Measurements from ENCODE around the gene PGRMC1. TPM values are rescaled to one million over a fixed set of nuclear protein-coding genes. Genes with fewer than 3 reads are reported as not detected.
A peak's percentile ranks its signal among the peaks of the same experiment; 100 is the strongest.

PGRMC1 gene
- 85.4 TPM for polyA plus RNA-seq (2013, experiment 1 of 2)
- 87.5 TPM for polyA plus RNA-seq (2013, experiment 2 of 2)

DNA sequence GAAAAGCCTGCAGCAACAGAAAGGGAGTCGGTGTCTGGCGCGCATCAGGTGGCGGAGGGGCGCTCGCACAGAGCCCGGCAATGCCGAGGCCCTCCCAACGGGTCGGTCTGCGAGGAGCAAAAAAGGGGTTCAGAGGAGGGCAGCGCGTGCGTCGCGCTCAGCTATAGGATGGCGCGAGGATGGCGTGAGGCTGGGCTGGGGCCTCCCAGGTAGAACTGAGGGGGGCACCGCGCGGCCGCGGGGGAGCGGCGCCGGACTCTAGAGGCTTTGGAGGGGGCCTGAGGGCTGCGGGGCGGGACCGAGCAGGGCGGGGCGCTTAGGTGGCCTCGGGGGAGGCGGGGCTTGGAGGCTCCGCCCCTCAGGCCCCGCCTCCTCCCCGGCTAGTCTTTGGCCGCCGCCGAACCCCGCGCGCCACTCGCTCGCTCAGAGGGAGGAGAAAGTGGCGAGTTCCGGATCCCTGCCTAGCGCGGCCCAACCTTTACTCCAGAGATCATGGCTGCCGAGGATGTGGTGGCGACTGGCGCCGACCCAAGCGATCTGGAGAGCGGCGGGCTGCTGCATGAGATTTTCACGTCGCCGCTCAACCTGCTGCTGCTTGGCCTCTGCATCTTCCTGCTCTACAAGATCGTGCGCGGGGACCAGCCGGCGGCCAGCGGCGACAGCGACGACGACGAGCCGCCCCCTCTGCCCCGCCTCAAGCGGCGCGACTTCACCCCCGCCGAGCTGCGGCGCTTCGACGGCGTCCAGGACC is at the start of gene PGRMC1:
PGRMC1 (plus strand) TSS at position 414 of the 751 bp plus-strand sequence; CDS start at position 493, 79 bp downstream.
- peak within 1 kb of the TSS; percentile 12 for H3K27ac ChIP-seq (ENCODE audit: low read length, poor library complexity, severe bottlenecking)
- H3K79me1 ChIP-seq (replicated peaks; ENCODE audit: low read length, poor library complexity, severe bottlenecking): no peaks in the 10 kb centered on the region
- H3K4ac ChIP-seq (ENCODE audit: low read depth in 1 of 2, low read length in 2 of 2): peak within 1 kb of the TSS; percentile 75 to 82
- no peak within 1 kb of the TSS for H2BK12ac ChIP-seq (ENCODE audit: low read length in 2 of 2)
- H3K4me3 ChIP-seq (ENCODE audit: insufficient read depth in 1 of 2, low read depth in 1 of 2, low read length in 2 of 2): peak within 1 kb of the TSS; percentile 85 to 87
- peak within 1 kb of the TSS; percentile 93 for H3K9ac ChIP-seq (ENCODE audit: low read length)
- peaks cover 0 to 5% of the 10 kb centered on the region in 2 experiments for H3K27me3 ChIP-seq (ENCODE audit: control insufficient read depth in 1 of 2, insufficient read depth in 1 of 2, low read length in 2 of 2)
- no peaks in the 10 kb centered on the region for H3K9me3 ChIP-seq (ENCODE audit: control insufficient read depth, low read length)
- H2AFZ ChIP-seq (ENCODE audit: low read depth, low read length): peak within 1 kb of the TSS; percentile 92
- peak within 1 kb of the TSS; percentile 39 for H4K91ac ChIP-seq (ENCODE audit: low read length)
- peak within 1 kb of the TSS; percentile 27 for H2BK120ac ChIP-seq (ENCODE audit: low read depth, low read length)
- 2% methylated on average over 44 of the region's 82 CpGs for WGBS
- H3K36me3 ChIP-seq (ENCODE audit: control insufficient read depth in 1 of 2, insufficient read depth in 2 of 2, low read depth in 1 of 2, low read length in 2 of 2): no peaks in the 10 kb centered on the region
- peak within 1 kb of the TSS; percentile 71 for H3K4me2 ChIP-seq (ENCODE audit: low read length, poor library complexity, severe bottlenecking)
- peak within 1 kb of the TSS; percentile 52 for H2BK15ac ChIP-seq (ENCODE audit: low read depth, poor library complexity, severe bottlenecking)
- DNase-seq: peak; percentile 80
- peak within 1 kb of the TSS in 1 of 2 experiments; percentile 76 for H3K14ac ChIP-seq (ENCODE audit: low read length in 2 of 2)
- H3K18ac ChIP-seq (ENCODE audit: low read depth in 1 of 2, low read length in 2 of 2): peak within 1 kb of the TSS; percentile 79 to 88
- H3K4me1 ChIP-seq (ENCODE audit: control insufficient read depth, insufficient read depth, low read depth, low read length): peaks cover 3% of the 10 kb centered on the region
- H4K8ac ChIP-seq (ENCODE audit: low read length): peak within 1 kb of the TSS; percentile 95
- H2BK5ac ChIP-seq (ENCODE audit: low read depth, low read length, poor library complexity, severe bottlenecking): peak within 1 kb of the TSS; percentile 31
- no peak within 1 kb of the TSS for H2AK5ac ChIP-seq (ENCODE audit: low read length, severe bottlenecking)
- no peak within 1 kb of the TSS for H3K23ac ChIP-seq (ENCODE audit: low read length in 2 of 2)

DNA sequence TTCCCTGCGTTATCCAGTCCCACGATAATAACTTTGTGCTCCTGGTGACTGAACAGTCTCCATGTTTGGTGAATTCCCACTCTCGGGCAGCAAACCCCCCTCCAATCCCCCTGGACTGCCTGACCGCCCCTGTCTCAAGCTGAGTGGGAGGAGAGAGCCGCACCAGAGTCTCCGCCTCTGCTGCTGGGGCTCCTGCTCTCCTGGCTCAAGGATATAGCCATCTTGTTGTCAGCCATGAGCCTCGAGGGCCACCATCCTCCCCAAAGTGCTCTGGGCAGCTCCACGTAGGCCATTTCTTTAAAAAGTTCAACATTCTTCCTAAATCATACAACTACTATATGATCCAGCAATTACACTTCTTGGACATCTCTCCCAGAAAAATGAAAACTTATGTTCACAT is 49.3 kb upstream of the PGRMC1 start:
- H3K14ac ChIP-seq (ENCODE audit: low read length in 2 of 2): no peak overlapping the region
- H3K36me3 ChIP-seq (ENCODE audit: control insufficient read depth in 1 of 2, insufficient read depth in 2 of 2, low read depth in 1 of 2, low read length in 2 of 2): no peaks in the 10 kb centered on the region
- H2BK12ac ChIP-seq (ENCODE audit: low read length in 2 of 2): no peak overlapping the region
- no peak overlapping the region for H3K4me3 ChIP-seq (ENCODE audit: insufficient read depth in 1 of 2, low read depth in 1 of 2, low read length in 2 of 2)
- H2BK15ac ChIP-seq (ENCODE audit: low read depth, poor library complexity, severe bottlenecking): no peak overlapping the region
- no peaks in the 10 kb centered on the region for H3K9me3 ChIP-seq (ENCODE audit: control insufficient read depth, low read length)
- H3K4ac ChIP-seq (ENCODE audit: low read depth in 1 of 2, low read length in 2 of 2): no peak overlapping the region
- H3K9ac ChIP-seq (ENCODE audit: low read length): no peak overlapping the region
- no peak overlapping the region for H4K91ac ChIP-seq (ENCODE audit: low read length)
- no peak overlapping the region for H2AFZ ChIP-seq (ENCODE audit: low read depth, low read length)
- H3K4me1 ChIP-seq (ENCODE audit: control insufficient read depth, insufficient read depth, low read depth, low read length): no peaks in the 10 kb centered on the region
- no peak overlapping the region for H3K23ac ChIP-seq (ENCODE audit: low read length in 2 of 2)
- no peak overlapping the region for H2AK5ac ChIP-seq (ENCODE audit: low read length, severe bottlenecking)
- H4K8ac ChIP-seq (ENCODE audit: low read length): no peak overlapping the region
- no peak overlapping the region for H3K27ac ChIP-seq (ENCODE audit: low read length, poor library complexity, severe bottlenecking)
- no peaks in the 10 kb centered on the region for H3K79me1 ChIP-seq (replicated peaks; ENCODE audit: low read length, poor library complexity, severe bottlenecking)
- H3K18ac ChIP-seq (ENCODE audit: low read depth in 1 of 2, low read length in 2 of 2): no peak overlapping the region
- H2BK120ac ChIP-seq (ENCODE audit: low read depth, low read length): no peak overlapping the region
- no peak overlapping the region for H3K4me2 ChIP-seq (ENCODE audit: low read length, poor library complexity, severe bottlenecking)
- no peak overlapping the region for H2BK5ac ChIP-seq (ENCODE audit: low read depth, low read length, poor library complexity, severe bottlenecking)
- no peak for DNase-seq
- 66% methylated on average over 8 of the region's 8 CpGs for WGBS
- H3K27me3 ChIP-seq (ENCODE audit: control insufficient read depth in 1 of 2, insufficient read depth in 1 of 2, low read length in 2 of 2): peaks cover 0 to 12% of the 10 kb centered on the region in 2 experiments

DNA sequence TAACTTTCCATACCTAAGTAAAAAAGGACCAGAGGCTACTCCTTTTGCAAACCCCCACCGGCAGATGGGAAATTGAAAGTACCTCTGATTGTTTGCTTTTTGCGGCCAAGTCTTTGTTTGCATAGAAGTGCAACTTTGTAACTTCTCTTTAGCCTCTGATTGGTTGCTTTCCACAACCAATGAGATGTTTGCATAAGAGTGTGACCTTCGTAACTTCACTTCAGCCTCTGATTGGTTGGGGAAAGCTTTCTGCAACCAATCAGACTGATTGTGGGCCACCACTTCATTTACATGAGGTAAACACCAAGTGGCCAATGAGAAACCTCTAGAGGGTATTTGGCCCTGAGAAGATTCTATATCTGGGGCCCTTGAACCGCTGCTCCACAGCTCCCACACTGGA is 48.8 kb upstream of the PGRMC1 start:
- H3K4ac ChIP-seq (ENCODE audit: low read depth in 1 of 2, low read length in 2 of 2): no peak overlapping the region
- no peak overlapping the region for H3K18ac ChIP-seq (ENCODE audit: low read depth in 1 of 2, low read length in 2 of 2)
- no peak overlapping the region for H2AFZ ChIP-seq (ENCODE audit: low read depth, low read length)
- no peak overlapping the region for H3K4me2 ChIP-seq (ENCODE audit: low read length, poor library complexity, severe bottlenecking)
- no peak overlapping the region for H2BK15ac ChIP-seq (ENCODE audit: low read depth, poor library complexity, severe bottlenecking)
- H2AK5ac ChIP-seq (ENCODE audit: low read length, severe bottlenecking): no peak overlapping the region
- no peak overlapping the region for H2BK120ac ChIP-seq (ENCODE audit: low read depth, low read length)
- H4K8ac ChIP-seq (ENCODE audit: low read length): no peak overlapping the region
- H3K27ac ChIP-seq (ENCODE audit: low read length, poor library complexity, severe bottlenecking): no peak overlapping the region
- DNase-seq: no peak
- H3K9me3 ChIP-seq (ENCODE audit: control insufficient read depth, low read length): no peaks in the 10 kb centered on the region
- no peaks in the 10 kb centered on the region for H3K4me1 ChIP-seq (ENCODE audit: control insufficient read depth, insufficient read depth, low read depth, low read length)
- peaks cover 0 to 12% of the 10 kb centered on the region in 2 experiments for H3K27me3 ChIP-seq (ENCODE audit: control insufficient read depth in 1 of 2, insufficient read depth in 1 of 2, low read length in 2 of 2)
- no peaks in the 10 kb centered on the region for H3K36me3 ChIP-seq (ENCODE audit: control insufficient read depth in 1 of 2, insufficient read depth in 2 of 2, low read depth in 1 of 2, low read length in 2 of 2)
- H3K79me1 ChIP-seq (replicated peaks; ENCODE audit: low read length, poor library complexity, severe bottlenecking): no peaks in the 10 kb centered on the region
- no peak overlapping the region for H3K4me3 ChIP-seq (ENCODE audit: insufficient read depth in 1 of 2, low read depth in 1 of 2, low read length in 2 of 2)
- no peak overlapping the region for H3K23ac ChIP-seq (ENCODE audit: low read length in 2 of 2)
- no peak overlapping the region for H4K91ac ChIP-seq (ENCODE audit: low read length)
- no peak overlapping the region for H3K14ac ChIP-seq (ENCODE audit: low read length in 2 of 2)
- 87% methylated on average over 4 of the region's 4 CpGs for WGBS
- H2BK5ac ChIP-seq (ENCODE audit: low read depth, low read length, poor library complexity, severe bottlenecking): no peak overlapping the region
- H2BK12ac ChIP-seq (ENCODE audit: low read length in 2 of 2): no peak overlapping the region
- no peak overlapping the region for H3K9ac ChIP-seq (ENCODE audit: low read length)

DNA sequence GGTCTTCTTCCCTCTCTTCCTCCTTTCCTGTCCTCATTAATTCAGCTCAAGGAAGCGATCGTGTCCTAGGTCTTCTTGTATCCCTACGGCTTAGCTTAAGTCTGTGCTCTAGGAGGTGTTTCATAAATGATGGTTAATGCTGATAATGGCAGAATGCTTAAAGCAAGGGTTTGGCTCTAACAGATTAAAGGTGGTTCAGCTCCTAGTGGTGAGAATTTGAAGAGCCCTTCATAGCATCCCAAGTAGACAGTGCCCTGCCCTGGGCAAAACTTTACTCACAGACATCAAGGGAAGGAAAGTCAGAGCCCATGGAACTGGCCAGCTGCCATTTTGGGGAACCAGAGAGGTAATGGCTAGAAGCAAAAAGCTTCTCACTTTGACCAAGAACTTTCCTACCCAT is 47.0 kb upstream of the PGRMC1 start:
- Histone ChIP-seq H3K9ac (ENCODE audit: low read length) (no peak overlapping the region), H3K14ac (ENCODE audit: low read length in 2 of 2) (no peak overlapping the region), H2BK12ac (ENCODE audit: low read length in 2 of 2) (no peak overlapping the region), H3K9me3 (ENCODE audit: control insufficient read depth, low read length) (no peaks in the 10 kb centered on the region), H3K4me1 (ENCODE audit: control insufficient read depth, insufficient read depth, low read depth, low read length) (no peaks in the 10 kb centered on the region), H3K23ac (ENCODE audit: low read length in 2 of 2) (no peak overlapping the region), H3K4me2 (ENCODE audit: low read length, poor library complexity, severe bottlenecking) (no peak overlapping the region), H4K8ac (ENCODE audit: low read length) (no peak overlapping the region), H2BK5ac (ENCODE audit: low read depth, low read length, poor library complexity, severe bottlenecking) (no peak overlapping the region), H2BK15ac (ENCODE audit: low read depth, poor library complexity, severe bottlenecking) (no peak overlapping the region), H3K18ac (ENCODE audit: low read depth in 1 of 2, low read length in 2 of 2) (no peak overlapping the region), H3K27ac (ENCODE audit: low read length, poor library complexity, severe bottlenecking) (no peak overlapping the region), H4K91ac (ENCODE audit: low read length) (no peak overlapping the region), H2BK120ac (ENCODE audit: low read depth, low read length) (no peak overlapping the region), H3K4me3 (ENCODE audit: insufficient read depth in 1 of 2, low read depth in 1 of 2, low read length in 2 of 2) (no peak overlapping the region), H2AK5ac (ENCODE audit: low read length, severe bottlenecking) (no peak overlapping the region), H3K36me3 (ENCODE audit: control insufficient read depth in 1 of 2, insufficient read depth in 2 of 2, low read depth in 1 of 2, low read length in 2 of 2) (no peaks in the 10 kb centered on the region), H3K27me3 (ENCODE audit: control insufficient read depth in 1 of 2, insufficient read depth in 1 of 2, low read length in 2 of 2) (peaks cover 0 to 19% of the 10 kb centered on the region in 2 experiments), H3K79me1 (replicated peaks; ENCODE audit: low read length, poor library complexity, severe bottlenecking) (no peaks in the 10 kb centered on the region), H3K4ac (ENCODE audit: low read depth in 1 of 2, low read length in 2 of 2) (no peak overlapping the region), H2AFZ (ENCODE audit: low read depth, low read length) (no peak overlapping the region)
- DNase-seq: no peak
- 93% methylated on average over 3 of the region's 3 CpGs for WGBS
